ENCODE measurements around the gene FAM76B. TPM values are rescaled to one million over a fixed set of nuclear protein-coding genes. Genes with fewer than 3 reads are reported as not detected.

The FAM76B gene
- total and polyA plus RNA-seq, 2 of the 13 experiments (the other 11 are each of a cell fraction or from before 2014, with no cell fraction given): 20.2 to 24.2 TPM

GRCh38 chr11:95790123-95790932 lies 746 bp upstream of the FAM76B start, which contains the start of gene CEP57 (continued):
- TF ChIP-seq TFAP4 (IDR thresholded peaks at IDR 0.05; ENCODE audit: borderline replicate concordance, low read depth): no peak
- TF ChIP-seq ZNF264 (CRISPR knock-in tag; IDR thresholded peaks at IDR 0.05): no peak
- TF ChIP-seq ZNF678 (CRISPR knock-in tag; IDR thresholded peaks at IDR 0.05): 0 out of 2 replicates have a peak, but pooled peaks have one; percentile 42
- no peak for TF ChIP-seq ZNF607 (CRISPR knock-in tag; IDR thresholded peaks at IDR 0.05; ENCODE audit: borderline replicate concordance)
- 0 out of 2 replicates have a peak, but pooled peaks have one; percentile 4 for TF ChIP-seq ELF4 (CRISPR knock-in tag; IDR thresholded peaks at IDR 0.05; ENCODE audit: borderline replicate concordance)
- TF ChIP-seq ZNF550 (CRISPR knock-in tag; IDR thresholded peaks at IDR 0.05; ENCODE audit: borderline replicate concordance): no peak
- no peak for TF ChIP-seq REXO4 (CRISPR knock-in tag; IDR thresholded peaks at IDR 0.05; ENCODE audit: borderline replicate concordance)
- TF ChIP-seq HNF4A (CRISPR knock-in tag; IDR thresholded peaks at IDR 0.05): no peak
- no peak for TF ChIP-seq ZNF430 (CRISPR knock-in tag; IDR thresholded peaks at IDR 0.05)
- TF ChIP-seq MED13 (CRISPR knock-in tag; IDR thresholded peaks at IDR 0.05): no peak; the same call in 1 of the 2 replicates
- no peak for TF ChIP-seq CEBPB (IDR thresholded peaks at IDR 0.05; ENCODE audit: borderline replicate concordance, low read depth, low read length)
- TF ChIP-seq CREM (IDR thresholded peaks at IDR 0.05): peak; percentile 94
- peak; percentile 56; the same call in 1 of the 2 replicates for TF ChIP-seq CREM (CRISPR knock-in tag; IDR thresholded peaks at IDR 0.05)
- no peak for TF ChIP-seq MATR3 (CRISPR knock-in tag; IDR thresholded peaks at IDR 0.05)
- TF ChIP-seq ZNF781 (CRISPR knock-in tag; IDR thresholded peaks at IDR 0.05; ENCODE audit: borderline replicate concordance, not compliant biosample characterization): peak; percentile 40
- TF ChIP-seq KDM5B (CRISPR knock-in tag; IDR thresholded peaks at IDR 0.05; ENCODE audit: borderline replicate concordance): peak; percentile 45
- TF ChIP-seq ZFP1 (CRISPR knock-in tag; IDR thresholded peaks at IDR 0.05): no peak
- TF ChIP-seq ZNF484 (CRISPR knock-in tag; IDR thresholded peaks at IDR 0.05; ENCODE audit: borderline replicate concordance, low read depth): no peak
- TF ChIP-seq AKAP8 (CRISPR knock-in tag; IDR thresholded peaks at IDR 0.05): no peak
- no peak for TF ChIP-seq MLX (CRISPR knock-in tag; IDR thresholded peaks at IDR 0.05)
- TF ChIP-seq ATF7-NPFF (CRISPR knock-in tag; IDR thresholded peaks at IDR 0.05; ENCODE audit: low read depth): 0 out of 2 replicates have a peak, but pooled peaks have one; percentile 44
- no peak for TF ChIP-seq TIGD3 (CRISPR knock-in tag; IDR thresholded peaks at IDR 0.05; ENCODE audit: borderline replicate concordance)
- TF ChIP-seq ZNF383 (CRISPR knock-in tag; IDR thresholded peaks at IDR 0.05; ENCODE audit: borderline replicate concordance): no peak
- no peak for TF ChIP-seq ZMAT3 (CRISPR knock-in tag; conservative IDR thresholded peaks at IDR 0.05)
- TF ChIP-seq RBFOX2 (IDR thresholded peaks at IDR 0.05; ENCODE audit: low read depth, low read length): peak; percentile 47
- no peak for TF ChIP-seq IRF1 (CRISPR knock-in tag; IDR thresholded peaks at IDR 0.05; ENCODE audit: low read depth)
- no peak for TF ChIP-seq MTF1 (CRISPR knock-in tag; IDR thresholded peaks at IDR 0.05)
- no peak for TF ChIP-seq ZNF10 (CRISPR knock-in tag; IDR thresholded peaks at IDR 0.05; ENCODE audit: borderline replicate concordance, low read depth)
